ENCODE measurements around the gene GLIPR1.
"Not testable (repeated sequence)": the region's sequence is repeated elsewhere in the genome, so short reads cannot be mapped to it uniquely, and the experiment has no call there.

Gene GLIPR1

DNA sequence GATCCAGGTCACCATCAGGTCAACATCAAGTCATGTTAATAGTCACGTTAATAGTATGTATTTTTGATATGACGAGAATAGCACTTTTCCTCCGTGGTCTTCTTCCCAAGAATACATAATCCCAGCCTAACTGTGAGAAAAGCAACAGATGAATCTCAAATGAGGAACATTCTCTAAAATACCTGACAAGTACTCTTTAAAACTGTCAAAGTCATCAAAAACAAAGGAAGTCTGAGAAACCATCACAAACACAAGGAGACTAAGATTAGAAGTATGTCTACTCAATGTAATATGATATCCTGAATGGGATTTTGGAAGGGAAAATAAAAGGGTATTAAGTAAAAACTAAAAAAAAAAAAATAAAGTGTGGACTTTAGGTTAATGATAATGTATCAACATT is 36.8 kb upstream of the GLIPR1 start:
- no peak for DNase-seq (ENCODE audit: low spot score)
- in situ Hi-C loops (cut with MboI; ENCODE audit: low sequenced_read_pairs, unreplicated experiment): no loop called here
- TF ChIP-seq, protein P1, sequence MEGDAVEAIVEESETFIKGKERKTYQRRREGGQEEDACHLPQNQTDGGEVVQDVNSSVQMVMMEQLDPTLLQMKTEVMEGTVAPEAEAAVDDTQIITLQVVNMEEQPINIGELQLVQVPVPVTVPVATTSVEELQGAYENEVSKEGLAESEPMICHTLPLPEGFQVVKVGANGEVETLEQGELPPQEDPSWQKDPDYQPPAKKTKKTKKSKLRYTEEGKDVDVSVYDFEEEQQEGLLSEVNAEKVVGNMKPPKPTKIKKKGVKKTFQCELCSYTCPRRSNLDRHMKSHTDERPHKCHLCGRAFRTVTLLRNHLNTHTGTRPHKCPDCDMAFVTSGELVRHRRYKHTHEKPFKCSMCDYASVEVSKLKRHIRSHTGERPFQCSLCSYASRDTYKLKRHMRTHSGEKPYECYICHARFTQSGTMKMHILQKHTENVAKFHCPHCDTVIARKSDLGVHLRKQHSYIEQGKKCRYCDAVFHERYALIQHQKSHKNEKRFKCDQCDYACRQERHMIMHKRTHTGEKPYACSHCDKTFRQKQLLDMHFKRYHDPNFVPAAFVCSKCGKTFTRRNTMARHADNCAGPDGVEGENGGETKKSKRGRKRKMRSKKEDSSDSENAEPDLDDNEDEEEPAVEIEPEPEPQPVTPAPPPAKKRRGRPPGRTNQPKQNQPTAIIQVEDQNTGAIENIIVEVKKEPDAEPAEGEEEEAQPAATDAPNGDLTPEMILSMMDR (IDR thresholded peaks at IDR 0.05; ENCODE audit: borderline replicate concordance, control extremely low read depth, extremely low read depth, insufficient read depth, missing control alignments): no peak

DNA sequence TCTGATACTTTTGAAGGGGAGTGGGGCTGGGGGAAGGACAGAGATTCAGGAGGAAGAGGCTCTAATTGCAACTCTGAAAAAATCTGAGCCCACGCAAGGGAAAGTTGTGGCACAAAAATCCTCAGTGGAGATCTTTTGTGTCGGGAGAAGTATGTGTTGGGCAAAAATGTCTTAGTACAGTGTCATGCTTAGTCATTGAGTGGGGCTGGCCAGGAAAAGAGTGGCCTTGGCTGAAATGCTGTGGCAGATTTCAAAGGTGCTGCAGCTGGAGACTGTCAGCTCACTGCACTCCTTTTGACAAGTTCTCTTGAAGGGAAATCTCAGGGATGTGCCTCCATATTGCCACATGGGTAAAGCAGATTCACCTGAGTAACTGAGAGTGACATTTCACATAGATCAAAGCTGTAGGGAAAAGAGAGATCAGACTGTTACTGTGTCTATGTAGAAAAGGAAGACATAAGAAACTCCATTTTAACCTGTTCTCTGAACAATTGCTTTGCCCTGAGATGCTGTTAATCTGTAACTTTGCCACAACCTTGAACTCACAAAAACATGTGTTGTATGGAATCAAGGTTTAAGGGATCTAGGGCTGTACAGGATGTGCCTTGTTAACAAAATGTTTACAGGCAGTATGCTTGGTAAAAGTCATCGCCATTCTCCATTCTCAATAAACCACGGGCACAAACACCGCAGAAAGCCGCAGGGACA is 36.0 kb upstream of the GLIPR1 start:
- in situ Hi-C loops (cut with MboI; ENCODE audit: low sequenced_read_pairs, unreplicated experiment): no loop called here
- TF ChIP-seq, protein P1 (IDR thresholded peaks at IDR 0.05; ENCODE audit: borderline replicate concordance, control extremely low read depth, extremely low read depth, insufficient read depth, missing control alignments): no peak
- DNase-seq (ENCODE audit: low spot score): no peak

DNA sequence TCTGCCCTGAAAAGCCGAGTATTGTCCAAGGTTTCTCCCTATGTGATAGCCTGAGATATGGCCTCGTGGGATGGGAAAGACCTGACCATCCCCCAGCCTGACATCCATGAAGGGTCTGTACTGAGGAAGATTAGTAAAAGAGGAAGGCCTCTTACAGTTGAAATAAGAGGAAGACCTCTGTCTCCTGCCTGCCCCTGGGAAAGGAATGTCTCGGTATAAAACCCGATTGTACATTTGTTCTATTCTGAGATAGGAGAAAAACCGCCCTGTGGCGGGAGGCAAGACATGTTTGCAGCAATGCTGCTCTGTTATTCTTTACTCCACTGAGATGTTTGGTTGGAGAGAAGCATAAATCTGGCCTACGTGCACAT is 35.4 kb upstream of the GLIPR1 start:
- in situ Hi-C loops (cut with MboI; ENCODE audit: low sequenced_read_pairs, unreplicated experiment); DNase-seq (ENCODE audit: low spot score): not testable (repeated sequence)

DNA sequence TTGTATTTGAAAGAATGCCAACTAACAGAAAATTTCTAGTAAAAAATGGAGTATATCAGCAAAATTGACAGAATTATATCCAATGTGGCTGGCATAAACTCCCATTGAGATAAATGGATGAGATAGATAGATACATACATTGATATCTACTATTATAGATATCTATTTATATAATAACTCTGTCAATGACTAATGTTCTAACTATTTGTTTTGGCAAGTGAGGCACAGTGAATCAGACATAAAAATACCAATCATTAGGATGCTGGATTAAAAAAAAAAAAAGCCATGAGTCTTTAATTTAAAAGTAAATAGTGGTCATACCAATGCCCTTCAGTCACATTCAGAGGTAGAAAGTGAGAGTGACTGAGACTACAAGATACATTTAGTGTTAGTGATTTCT is 33.7 kb upstream of the GLIPR1 start:
- in situ Hi-C loops (cut with MboI; ENCODE audit: low sequenced_read_pairs, unreplicated experiment): no loop called here
- TF ChIP-seq, protein P1 (IDR thresholded peaks at IDR 0.05; ENCODE audit: borderline replicate concordance, control extremely low read depth, extremely low read depth, insufficient read depth, missing control alignments): no peak
- DNase-seq (ENCODE audit: low spot score): no peak

DNA sequence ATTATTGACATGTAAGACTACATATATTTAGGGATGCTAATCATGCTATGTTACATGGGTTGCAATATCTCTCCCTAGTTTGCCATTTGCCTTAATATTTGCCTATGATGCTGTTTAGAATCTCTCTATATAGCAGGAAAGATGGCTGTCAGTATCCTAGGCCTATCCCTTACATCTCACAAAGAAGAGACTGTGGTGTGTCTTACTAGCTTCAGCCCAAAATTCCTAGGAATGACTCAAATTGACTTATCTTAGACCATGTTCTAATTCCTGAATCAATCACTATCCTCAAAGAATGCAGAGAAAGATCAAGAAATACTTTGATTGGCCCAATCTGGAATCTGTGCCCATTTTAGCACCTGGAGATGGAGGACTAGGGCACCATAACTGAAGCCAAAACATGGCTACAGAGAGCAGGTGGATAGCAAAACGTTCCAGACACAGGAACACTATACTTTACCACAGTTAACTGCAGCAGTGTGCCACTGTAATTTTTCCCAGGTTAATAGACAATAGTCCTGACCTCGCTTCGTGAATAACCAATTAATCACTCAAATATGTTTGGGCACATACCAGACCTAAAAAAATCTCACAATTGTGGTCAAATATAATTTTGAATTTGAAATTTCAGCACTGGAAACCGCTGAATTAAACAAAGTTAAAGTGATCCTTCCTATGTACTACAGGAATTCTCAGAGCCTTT is 32.7 kb upstream of the GLIPR1 start:
- TF ChIP-seq, protein P1 (IDR thresholded peaks at IDR 0.05; ENCODE audit: borderline replicate concordance, control extremely low read depth, extremely low read depth, insufficient read depth, missing control alignments): no peak
- in situ Hi-C loops (cut with MboI; ENCODE audit: low sequenced_read_pairs, unreplicated experiment): no loop called here
- DNase-seq (ENCODE audit: low spot score): no peak

DNA sequence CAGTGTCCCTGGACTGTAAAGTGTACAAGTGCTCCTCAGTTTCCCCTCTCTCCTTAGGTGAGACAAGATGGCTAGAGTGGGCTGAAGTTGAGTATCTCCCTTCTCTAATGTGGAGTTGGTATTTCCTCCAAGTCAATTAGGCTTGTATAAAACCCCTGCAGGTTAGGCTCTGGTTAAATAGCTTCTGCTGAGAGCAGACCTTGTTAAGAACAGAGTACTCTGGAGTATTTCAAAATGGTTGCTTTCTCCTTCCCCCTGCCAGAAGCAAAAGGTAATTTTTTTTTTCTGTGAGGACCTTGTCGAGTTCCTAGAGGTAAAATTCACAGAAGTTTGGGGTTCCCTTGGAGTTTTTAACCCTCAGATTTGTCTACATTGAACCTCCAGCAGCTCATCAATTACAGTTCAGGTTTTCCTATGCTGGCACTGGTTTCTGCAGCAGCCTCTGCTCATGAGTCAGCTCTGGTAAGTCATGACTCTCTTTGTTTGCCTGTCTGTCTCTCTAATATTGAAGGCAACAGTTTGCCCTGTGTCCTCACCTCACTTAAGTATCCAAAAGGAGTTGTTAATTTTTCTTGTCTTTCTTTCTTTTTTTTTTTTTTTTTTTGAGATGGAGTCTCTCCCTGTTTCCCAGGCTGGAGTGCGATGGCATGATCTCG is 27.8 kb upstream of the GLIPR1 start:
- in situ Hi-C loops (cut with MboI; ENCODE audit: low sequenced_read_pairs, unreplicated experiment): no loop called here
- TF ChIP-seq, protein P1 (IDR thresholded peaks at IDR 0.05; ENCODE audit: borderline replicate concordance, control extremely low read depth, extremely low read depth, insufficient read depth, missing control alignments): no peak

DNA sequence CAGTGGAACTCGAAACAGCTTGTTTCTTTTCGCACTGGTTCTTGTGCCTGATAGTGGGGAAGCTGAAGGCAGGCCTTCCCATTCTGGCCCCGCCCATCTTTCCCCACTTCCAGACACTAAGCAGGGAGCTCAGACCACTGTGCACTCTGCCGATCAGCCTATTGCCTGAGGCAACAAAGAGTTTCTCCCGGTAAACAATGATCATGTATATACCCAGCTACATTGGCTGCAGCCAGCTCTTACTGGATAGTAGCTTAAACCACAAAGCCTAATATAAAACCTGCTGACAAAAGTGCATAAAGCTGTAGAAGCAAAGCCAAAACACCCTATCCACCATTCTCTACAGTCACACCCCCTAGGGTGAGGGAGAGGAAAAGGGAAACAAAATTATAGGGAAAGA is 24.7 kb upstream of the GLIPR1 start:
- in situ Hi-C loops (cut with MboI; ENCODE audit: low sequenced_read_pairs, unreplicated experiment): no loop called here
- DNase-seq (ENCODE audit: low spot score): no peak
- TF ChIP-seq, protein P1 (IDR thresholded peaks at IDR 0.05; ENCODE audit: borderline replicate concordance, control extremely low read depth, extremely low read depth, insufficient read depth, missing control alignments): no peak

More for the DNA sequence above, 27.8 kb upstream of the GLIPR1 start:
- DNase-seq (ENCODE audit: low spot score): no peak

Measured in GM13976 (cell line).